Measurements from ENCODE around the gene LHX4. TPM values are rescaled to one million over a fixed set of nuclear protein-coding genes. Genes with fewer than 3 reads are reported as not detected.

LHX4 gene
- total RNA-seq, 1 donor from 2014 or later, result 0.03 TPM

GRCh38 chr1:180252638-180253536, 22.8 kb downstream of the LHX4 start:
- peak; percentile 93 for DNase-seq (ENCODE audit: low spot score)
- intact Hi-C loops (cut with DNase I), result loop anchor here (2.0 kb wide), 1 partner anchor 226 kb away; no protein-coding TSS in a partner anchor

GRCh38 chr1:180253585-180254495, 23.8 kb downstream of the LHX4 start:
- DNase-seq (ENCODE audit: low spot score), result no peak
- intact Hi-C loops (cut with DNase I), result loop anchor here (2.0 kb wide), 1 partner anchor 225 kb away; no protein-coding TSS in a partner anchor

- no peak for DNase-seq (ENCODE audit: low spot score)
- intact Hi-C loops (cut with DNase I), result no loop called here
Observed at GRCh38 chr1:180254496-180254819, 24.4 kb downstream of the LHX4 start.

- intact Hi-C loops (cut with DNase I), result no loop called here
- DNase-seq (ENCODE audit: low spot score), result no peak
Observed at GRCh38 chr1:180254854-180255253, 24.8 kb downstream of the LHX4 start.

GRCh38 chr1:180255536-180256340, 25.7 kb downstream of the LHX4 start:
- no peak for DNase-seq (ENCODE audit: low spot score)
- intact Hi-C loops (cut with DNase I), result no loop called here

- intact Hi-C loops (cut with DNase I), result no loop called here
- no peak for DNase-seq (ENCODE audit: low spot score)
Observed at GRCh38 chr1:180256341-180257027, 26.4 kb downstream of the LHX4 start.

- intact Hi-C loops (cut with DNase I), result no loop called here
Observed at GRCh38 chr1:180257028-180257386, 26.9 kb downstream of the LHX4 start.

GRCh38 chr1:180257486-180257885, 27.4 kb downstream of the LHX4 start:
- DNase-seq (ENCODE audit: low spot score), result no peak
- intact Hi-C loops (cut with DNase I), result no loop called here

More at GRCh38 chr1:180257028-180257386, 26.9 kb downstream of the LHX4 start:
- DNase-seq (ENCODE audit: low spot score), result peak; percentile 33

GRCh38 chr1:180258290-180258689, 28.2 kb downstream of the LHX4 start:
- intact Hi-C loops (cut with DNase I), result loop anchor here (2.0 kb wide), 1 partner anchor 157 kb away; no protein-coding TSS in a partner anchor
- peak; percentile 43 for DNase-seq (ENCODE audit: low spot score)

GRCh38 chr1:180258935-180259334, 28.9 kb downstream of the LHX4 start:
- peak; percentile 53 for DNase-seq (ENCODE audit: low spot score)
- intact Hi-C loops (cut with DNase I), result loop anchor here (2.0 kb wide), 1 partner anchor 156 kb away; no protein-coding TSS in a partner anchor

GRCh38 chr1:180259431-180260338, 29.6 kb downstream of the LHX4 start:
- intact Hi-C loops (cut with DNase I), result loop anchor here (2.0 kb wide), 1 partner anchor 155 kb away; no protein-coding TSS in a partner anchor
- peak; percentile 72 for DNase-seq (ENCODE audit: low spot score)

- intact Hi-C loops (cut with DNase I), result no loop called here
Observed at GRCh38 chr1:180260541-180260940, 30.5 kb downstream of the LHX4 start.

GRCh38 chr1:180261030-180261429, 31.0 kb downstream of the LHX4 start:
- no peak for DNase-seq (ENCODE audit: low spot score)
- intact Hi-C loops (cut with DNase I), result no loop called here

More at GRCh38 chr1:180260541-180260940, 30.5 kb downstream of the LHX4 start:
- DNase-seq (ENCODE audit: low spot score), result no peak

GRCh38 chr1:180261524-180262155, 31.6 kb downstream of the LHX4 start:
- intact Hi-C loops (cut with DNase I), result no loop called here

GRCh38 chr1:180262628-180263488, 32.8 kb downstream of the LHX4 start:
- intact Hi-C loops (cut with DNase I), result no loop called here
- DNase-seq (ENCODE audit: low spot score), result no peak

More at GRCh38 chr1:180261524-180262155, 31.6 kb downstream of the LHX4 start:
- DNase-seq (ENCODE audit: low spot score), result no peak

GRCh38 chr1:180264595-180264994, 34.5 kb downstream of the LHX4 start:
- intact Hi-C loops (cut with DNase I), result no loop called here
- no peak for DNase-seq (ENCODE audit: low spot score)
